ENCODE measurements around the gene MSANTD7.

DNA sequence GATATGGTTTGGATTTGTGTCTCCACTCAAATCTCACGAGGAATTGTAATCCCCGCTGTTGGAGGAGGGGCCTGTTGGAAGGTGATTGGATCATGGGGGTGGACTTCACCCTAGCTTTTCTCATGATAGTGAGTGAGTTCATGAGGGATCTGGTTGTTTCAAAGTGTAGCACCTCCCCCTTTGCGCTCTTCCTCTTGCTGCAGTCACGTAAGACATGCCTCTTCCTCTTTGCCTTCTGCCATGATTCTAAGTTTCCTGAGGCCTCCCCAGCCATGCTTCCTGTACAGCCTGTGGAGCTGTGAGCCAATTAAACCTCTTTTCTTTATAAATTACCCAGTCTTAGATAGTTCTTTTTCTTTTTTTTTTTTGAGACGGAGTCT, 17.3 kb upstream of the MSANTD7 start:
- TF ChIP-seq, protein P1, sequence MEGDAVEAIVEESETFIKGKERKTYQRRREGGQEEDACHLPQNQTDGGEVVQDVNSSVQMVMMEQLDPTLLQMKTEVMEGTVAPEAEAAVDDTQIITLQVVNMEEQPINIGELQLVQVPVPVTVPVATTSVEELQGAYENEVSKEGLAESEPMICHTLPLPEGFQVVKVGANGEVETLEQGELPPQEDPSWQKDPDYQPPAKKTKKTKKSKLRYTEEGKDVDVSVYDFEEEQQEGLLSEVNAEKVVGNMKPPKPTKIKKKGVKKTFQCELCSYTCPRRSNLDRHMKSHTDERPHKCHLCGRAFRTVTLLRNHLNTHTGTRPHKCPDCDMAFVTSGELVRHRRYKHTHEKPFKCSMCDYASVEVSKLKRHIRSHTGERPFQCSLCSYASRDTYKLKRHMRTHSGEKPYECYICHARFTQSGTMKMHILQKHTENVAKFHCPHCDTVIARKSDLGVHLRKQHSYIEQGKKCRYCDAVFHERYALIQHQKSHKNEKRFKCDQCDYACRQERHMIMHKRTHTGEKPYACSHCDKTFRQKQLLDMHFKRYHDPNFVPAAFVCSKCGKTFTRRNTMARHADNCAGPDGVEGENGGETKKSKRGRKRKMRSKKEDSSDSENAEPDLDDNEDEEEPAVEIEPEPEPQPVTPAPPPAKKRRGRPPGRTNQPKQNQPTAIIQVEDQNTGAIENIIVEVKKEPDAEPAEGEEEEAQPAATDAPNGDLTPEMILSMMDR (IDR thresholded peaks at IDR 0.05), result no peak
- TF ChIP-seq POLR2AphosphoS5 (IDR thresholded peaks at IDR 0.05) (no peak), POLR2A (IDR thresholded peaks at IDR 0.05) (no peak)

Measured in upper lobe of left lung (tissue), 4 donors.